ENCODE measurements around the gene FBN2.

The FBN2 gene

GRCh38 chr5:128262911-128263310, 275.1 kb downstream of the FBN2 start:
- H3K4me1 Mint-ChIP-seq, result no peaks in the 10 kb centered on the region
- no peak overlapping the region for H3K4me3 Mint-ChIP-seq
- peaks cover 6% of the 10 kb centered on the region for H3K27me3 Mint-ChIP-seq
- no peaks in the 10 kb centered on the region for H3K9me3 Mint-ChIP-seq
- DNase-seq (no peak), ATAC-seq (no peak)
- H3K27ac Mint-ChIP-seq, result no peak overlapping the region

- H3K27me3 Mint-ChIP-seq, result no peaks in the 10 kb centered on the region
- ATAC-seq, result no peak
- no peaks in the 10 kb centered on the region for H3K9me3 Mint-ChIP-seq
- no peak overlapping the region for H3K27ac Mint-ChIP-seq
- H3K4me1 Mint-ChIP-seq, result no peaks in the 10 kb centered on the region
- DNase-seq, result no peak
- no peak overlapping the region for H3K4me3 Mint-ChIP-seq
These were observed 278.4 kb downstream of the FBN2 start for GRCh38 chr5:128259607-128260021.

GRCh38 chr5:128258372-128258771, 279.7 kb downstream of the FBN2 start:
- Mint-ChIP-seq H3K9me3 (no peaks in the 10 kb centered on the region), H3K4me3 (no peak overlapping the region), H3K27me3 (no peaks in the 10 kb centered on the region), H3K4me1 (no peaks in the 10 kb centered on the region), H3K27ac (no peak overlapping the region)
- DNase-seq, result no peak
- no peak for ATAC-seq

GRCh38 chr5:128257076-128257475, 281.0 kb downstream of the FBN2 start:
- H3K4me3 Mint-ChIP-seq, result no peak overlapping the region
- DNase-seq (no peak), ATAC-seq (no peak)
- H3K9me3 Mint-ChIP-seq, result no peaks in the 10 kb centered on the region
- H3K27ac Mint-ChIP-seq, result no peak overlapping the region
- H3K27me3 Mint-ChIP-seq, result no peaks in the 10 kb centered on the region
- no peaks in the 10 kb centered on the region for H3K4me1 Mint-ChIP-seq

GRCh38 chr5:128254789-128255188, 283.3 kb downstream of the FBN2 start:
- DNase-seq, result no peak
- Mint-ChIP-seq H3K27me3 (no peaks in the 10 kb centered on the region), H3K9me3 (no peaks in the 10 kb centered on the region), H3K4me3 (no peak overlapping the region), H3K4me1 (no peaks in the 10 kb centered on the region), H3K27ac (no peak overlapping the region)
- ATAC-seq, result no peak

- no peaks in the 10 kb centered on the region for H3K4me1 Mint-ChIP-seq
- DNase-seq (no peak), ATAC-seq (no peak)
- no peaks in the 10 kb centered on the region for H3K9me3 Mint-ChIP-seq
- H3K27ac Mint-ChIP-seq, result no peak overlapping the region
- no peaks in the 10 kb centered on the region for H3K27me3 Mint-ChIP-seq
- no peak overlapping the region for H3K4me3 Mint-ChIP-seq
These were observed 284.2 kb downstream of the FBN2 start for GRCh38 chr5:128253880-128254279.

- ATAC-seq, result no peak
- H3K9me3 Mint-ChIP-seq, result no peaks in the 10 kb centered on the region
- H3K4me3 Mint-ChIP-seq, result no peak overlapping the region
- H3K4me1 Mint-ChIP-seq, result no peaks in the 10 kb centered on the region
- H3K27ac Mint-ChIP-seq, result no peak overlapping the region
- no peak for DNase-seq
- no peaks in the 10 kb centered on the region for H3K27me3 Mint-ChIP-seq
These were observed 284.9 kb downstream of the FBN2 start for GRCh38 chr5:128253161-128253560.

- ATAC-seq, result no peak
- H3K27me3 Mint-ChIP-seq, result no peaks in the 10 kb centered on the region
- H3K4me1 Mint-ChIP-seq, result no peaks in the 10 kb centered on the region
- no peak for DNase-seq
- H3K9me3 Mint-ChIP-seq, result no peaks in the 10 kb centered on the region
- H3K27ac Mint-ChIP-seq, result no peak overlapping the region
- H3K4me3 Mint-ChIP-seq, result no peak overlapping the region
These were observed 285.3 kb downstream of the FBN2 start for GRCh38 chr5:128252756-128253155.

- Mint-ChIP-seq H3K27me3 (no peaks in the 10 kb centered on the region), H3K4me1 (no peaks in the 10 kb centered on the region), H3K27ac (no peak overlapping the region), H3K4me3 (no peak overlapping the region), H3K9me3 (no peaks in the 10 kb centered on the region)
- DNase-seq, result no peak
- ATAC-seq, result no peak
These were observed 285.8 kb downstream of the FBN2 start for GRCh38 chr5:128252196-128252595.

GRCh38 chr5:128245974-128246373, 292.1 kb downstream of the FBN2 start:
- ATAC-seq, result no peak
- H3K4me3 Mint-ChIP-seq, result no peak overlapping the region
- H3K27ac Mint-ChIP-seq, result no peak overlapping the region
- DNase-seq, result no peak
- no peaks in the 10 kb centered on the region for H3K4me1 Mint-ChIP-seq
- H3K9me3 Mint-ChIP-seq, result peaks cover 0 to 7% of the 10 kb centered on the region in 2 donors
- H3K27me3 Mint-ChIP-seq, result peaks cover 15% of the 10 kb centered on the region

- Mint-ChIP-seq H3K27ac (no peak overlapping the region), H3K4me1 (no peaks in the 10 kb centered on the region), H3K9me3 (peaks cover 0 to 7% of the 10 kb centered on the region in 2 donors), H3K27me3 (peaks cover 19% of the 10 kb centered on the region), H3K4me3 (no peak overlapping the region)
- DNase-seq (no peak), ATAC-seq (no peak)
These were observed 294.0 kb downstream of the FBN2 start for GRCh38 chr5:128243958-128244582.

GRCh38 chr5:128241051-128241695, 296.9 kb downstream of the FBN2 start:
- Mint-ChIP-seq H3K9me3 (peaks cover 0 to 7% of the 10 kb centered on the region in 2 donors), H3K4me1 (no peaks in the 10 kb centered on the region), H3K27me3 (peaks cover 24% of the 10 kb centered on the region), H3K4me3 (no peak overlapping the region), H3K27ac (no peak overlapping the region)
- DNase-seq, result no peak
- no peak for ATAC-seq

- H3K9me3 Mint-ChIP-seq, result no peaks in the 10 kb centered on the region
- H3K4me3 Mint-ChIP-seq, result no peak overlapping the region
- DNase-seq (no peak), ATAC-seq (no peak)
- H3K27me3 Mint-ChIP-seq, result peaks cover 29% of the 10 kb centered on the region
- H3K27ac Mint-ChIP-seq, result no peak overlapping the region
- H3K4me1 Mint-ChIP-seq, result no peaks in the 10 kb centered on the region
These were observed 300.5 kb downstream of the FBN2 start for GRCh38 chr5:128237546-128237945.

- Mint-ChIP-seq H3K4me3 (no peak overlapping the region), H3K4me1 (no peaks in the 10 kb centered on the region), H3K27ac (no peak overlapping the region), H3K27me3 (peaks cover 25% of the 10 kb centered on the region), H3K9me3 (no peaks in the 10 kb centered on the region)
- ATAC-seq, result no peak
- DNase-seq, result no peak
These were observed 301.0 kb downstream of the FBN2 start for GRCh38 chr5:128237000-128237399.

- Mint-ChIP-seq H3K27ac (no peak overlapping the region), H3K27me3 (peaks cover 23% of the 10 kb centered on the region), H3K4me3 (no peak overlapping the region), H3K9me3 (no peaks in the 10 kb centered on the region), H3K4me1 (no peaks in the 10 kb centered on the region)
- DNase-seq (no peak), ATAC-seq (no peak)
These were observed 301.7 kb downstream of the FBN2 start for GRCh38 chr5:128236334-128236733.

GRCh38 chr5:128234928-128235641, 303.0 kb downstream of the FBN2 start:
- DNase-seq (no peak), ATAC-seq (no peak)
- Mint-ChIP-seq H3K27ac (no peak overlapping the region), H3K9me3 (no peaks in the 10 kb centered on the region), H3K27me3 (peaks cover 23% of the 10 kb centered on the region), H3K4me3 (no peak overlapping the region), H3K4me1 (no peaks in the 10 kb centered on the region)
